NAMALWA (cell line): Measurements from ENCODE around the gene FZD4.
"Not testable (repeated sequence)": the region's sequence is repeated elsewhere in the genome, so short reads cannot be mapped to it uniquely, and the experiment has no call there.

Experiments
- DNase-seq: peaks from one replicate; pipeline ENCODE4 v3.0.0-alpha.2; 2015; ENCODE audit warnings: low spot score

FZD4 gene

DNA sequence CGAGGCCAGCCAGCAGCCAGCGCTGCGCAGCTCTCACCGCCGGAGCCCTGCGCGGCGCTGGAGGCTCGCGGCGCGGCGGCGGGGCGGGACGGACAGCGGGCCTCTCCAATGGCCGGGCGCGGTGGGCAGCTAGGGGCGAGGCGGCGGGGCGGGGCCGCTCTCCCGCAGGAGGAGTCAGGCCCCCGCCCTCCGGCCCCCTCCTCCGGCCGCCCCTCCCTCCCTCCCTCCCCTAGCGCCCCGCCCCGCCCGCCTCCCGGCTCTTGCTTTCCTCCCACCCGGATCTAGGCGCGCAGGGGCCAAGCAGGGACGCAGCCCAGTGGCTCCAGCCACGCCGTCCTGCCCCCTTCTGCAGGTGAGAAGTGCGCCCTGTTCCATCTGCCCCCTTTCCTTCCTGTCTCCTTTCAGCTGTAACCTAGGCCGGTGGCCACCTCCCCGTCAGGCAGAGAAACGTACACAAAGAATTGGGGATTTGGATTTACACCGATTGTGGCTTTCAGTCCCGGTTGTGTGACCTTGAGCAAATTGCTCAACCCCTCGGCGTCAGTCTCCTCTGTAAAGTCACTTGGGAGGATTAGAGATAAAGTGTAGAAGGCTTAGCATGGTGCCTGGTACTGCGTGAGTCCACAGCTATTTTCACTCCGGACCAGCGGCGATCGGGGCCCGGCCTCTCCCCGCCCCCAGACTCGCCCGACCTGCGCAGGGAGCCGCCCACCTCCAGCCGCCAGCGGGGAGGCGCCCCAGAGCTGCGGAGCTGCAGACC lies at the start of gene FZD4:
Gene FZD4, minus strand, starts transcription at position 35 of the 760 bp plus-strand sequence. CDS start 310 bp downstream, outside the sequence.
- no peak for DNase-seq

DNA sequence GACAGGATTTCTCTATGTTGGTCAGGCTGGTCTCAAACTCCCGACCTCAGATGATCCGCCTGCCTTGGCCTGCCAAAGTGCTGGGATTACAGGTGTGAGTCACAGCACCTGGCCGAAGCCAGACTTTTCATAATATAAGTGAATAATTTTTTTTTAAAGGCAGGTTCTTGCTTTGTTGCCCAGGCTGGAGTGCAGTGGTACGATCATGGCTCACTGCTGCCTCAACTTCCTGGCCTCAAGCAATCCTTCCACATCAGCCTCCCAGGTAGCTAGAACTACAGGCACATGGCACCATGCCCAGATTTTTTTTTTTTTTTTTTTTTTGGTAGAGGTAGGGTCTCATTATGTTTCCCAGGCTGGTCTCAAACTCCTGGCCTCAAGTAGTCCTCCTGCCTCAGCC lies 49.1 kb upstream of the FZD4 start:
- not testable (repeated sequence) for DNase-seq

- no peak for DNase-seq
Measured at GRCh38 chr11:87002918-87003317, 47.7 kb upstream of the FZD4 start.

DNA sequence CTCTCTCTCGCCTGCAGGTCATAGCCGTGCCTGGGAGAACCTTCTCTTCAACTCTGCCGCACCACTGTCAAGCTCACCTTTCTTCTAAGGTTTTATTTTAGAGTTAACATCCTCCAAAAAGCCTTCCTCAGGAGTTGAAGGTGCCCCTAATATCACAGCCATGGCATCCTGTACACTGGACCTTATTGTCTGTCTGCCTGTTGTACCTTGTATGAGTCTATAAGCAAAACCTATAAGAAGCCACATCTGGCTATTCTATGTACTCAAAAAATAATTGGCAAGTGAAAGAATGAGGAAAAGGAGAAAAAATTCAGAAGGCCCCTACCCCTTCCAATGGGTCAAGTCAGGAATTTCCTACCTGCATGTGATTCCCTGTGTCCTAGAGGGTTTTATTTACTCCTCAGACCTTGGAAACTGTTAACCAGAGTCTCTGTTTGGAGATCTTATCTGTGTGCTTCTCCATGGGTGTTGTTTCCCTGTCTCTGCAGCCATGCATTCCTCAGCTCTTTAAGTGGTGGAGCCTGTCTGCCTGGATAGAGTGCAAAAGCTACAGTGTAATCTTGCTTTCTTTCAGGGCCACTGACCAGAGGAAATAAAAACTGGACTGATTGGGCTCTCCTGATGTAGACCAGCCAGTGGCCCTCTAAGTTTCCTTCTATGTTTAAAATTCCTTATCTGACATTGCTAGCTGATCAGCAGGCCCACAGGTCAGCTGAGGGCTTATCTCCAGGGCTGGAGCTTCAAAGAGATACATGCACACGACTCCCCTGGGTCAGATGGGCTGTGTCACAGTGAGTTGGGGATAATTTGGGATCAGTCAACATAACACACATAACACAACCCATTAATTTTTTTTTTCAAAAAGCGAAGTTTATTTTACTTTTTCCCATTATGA lies 44.9 kb upstream of the FZD4 start:
- no peak for DNase-seq

GRCh38 chr11:86999388-86999787 lies 44.2 kb upstream of the FZD4 start:
- DNase-seq = no peak

DNA sequence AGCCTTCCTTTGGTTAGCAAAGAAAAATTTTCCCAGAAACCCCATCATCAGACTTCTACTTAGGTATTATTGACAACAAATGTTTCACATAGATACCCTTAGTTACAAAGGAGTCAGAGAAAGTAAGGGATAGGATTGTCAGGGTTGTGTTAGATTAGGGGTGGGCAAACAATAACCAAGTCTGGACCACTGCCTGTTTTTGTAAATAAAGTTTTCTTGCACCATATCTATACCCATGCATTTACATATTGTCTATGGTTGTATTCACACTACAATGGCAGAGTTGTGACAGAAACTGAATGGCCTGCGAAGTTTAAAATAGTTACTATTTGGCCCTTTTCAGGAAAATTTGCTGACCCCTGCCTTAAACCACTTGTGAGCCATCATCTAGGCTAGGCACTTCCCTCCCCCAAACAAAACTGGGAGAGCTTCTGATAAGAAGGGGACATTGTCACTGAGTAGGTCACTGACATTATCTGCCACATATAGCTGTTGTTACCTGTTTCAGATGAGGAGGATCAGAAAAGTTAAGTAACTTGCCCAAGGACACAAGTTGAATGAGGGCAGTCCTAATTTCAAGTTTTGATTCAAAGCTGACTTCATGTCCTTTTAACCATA lies 41.9 kb upstream of the FZD4 start:
- no peak for DNase-seq

DNA sequence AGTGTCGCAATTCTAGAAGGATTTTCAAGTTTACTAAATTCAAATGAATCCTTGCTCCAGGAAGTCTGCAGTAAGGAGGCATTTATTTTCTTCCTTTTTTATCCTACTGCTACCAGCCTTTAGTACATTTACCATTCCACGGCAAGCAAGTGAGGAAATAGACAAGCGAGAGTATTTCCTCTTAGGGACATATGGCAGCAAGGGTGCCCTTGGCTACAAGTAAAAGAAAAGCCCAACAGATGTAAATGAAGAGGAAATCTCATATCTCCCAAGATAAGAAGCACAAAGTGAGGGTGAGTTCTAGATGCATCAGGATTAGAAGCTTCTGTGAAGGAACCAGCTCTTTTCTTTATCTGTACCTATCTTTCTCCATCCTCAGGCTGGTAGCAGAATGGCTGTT lies 37.8 kb upstream of the FZD4 start:
- DNase-seq = no peak

DNA sequence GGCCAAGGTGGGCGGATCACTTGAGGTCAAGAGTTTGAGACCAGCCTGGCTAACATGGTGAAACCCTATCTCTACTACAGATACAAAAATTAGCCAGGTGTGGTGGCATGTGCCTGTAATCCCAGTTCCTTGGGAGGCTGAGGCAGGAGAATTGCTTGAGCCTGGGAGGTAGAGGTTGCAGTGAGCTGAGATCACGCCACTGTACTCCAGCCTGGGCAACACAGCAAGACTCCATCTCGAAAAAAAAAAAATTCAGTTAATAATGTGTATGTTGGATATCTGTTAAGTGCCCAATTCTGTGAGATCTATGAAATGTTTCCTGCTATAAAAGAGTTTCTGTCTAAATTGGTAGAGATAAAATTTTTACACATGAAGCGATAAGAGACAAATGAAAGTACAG lies 37.1 kb upstream of the FZD4 start:
- not testable (repeated sequence) for DNase-seq

DNA sequence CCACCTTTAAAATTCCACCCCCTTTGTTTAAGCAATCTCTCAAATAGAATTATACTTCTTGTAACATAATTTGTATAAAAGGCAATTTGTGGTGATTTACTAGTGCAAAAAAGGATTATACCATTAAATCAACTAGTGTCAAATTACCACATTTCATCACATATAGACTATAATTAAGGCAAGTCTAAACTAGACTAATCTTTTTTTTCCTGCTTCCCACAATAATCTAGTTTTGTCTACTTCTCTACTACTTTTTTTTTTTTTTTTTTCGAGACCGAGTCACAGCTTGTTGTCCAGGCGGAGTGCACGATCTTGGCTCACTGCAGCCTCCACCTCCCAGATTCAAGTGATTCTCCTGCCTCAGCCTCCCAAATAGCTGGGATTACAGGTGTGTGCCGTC lies 36.1 kb upstream of the FZD4 start:
- no peak for DNase-seq

DNA sequence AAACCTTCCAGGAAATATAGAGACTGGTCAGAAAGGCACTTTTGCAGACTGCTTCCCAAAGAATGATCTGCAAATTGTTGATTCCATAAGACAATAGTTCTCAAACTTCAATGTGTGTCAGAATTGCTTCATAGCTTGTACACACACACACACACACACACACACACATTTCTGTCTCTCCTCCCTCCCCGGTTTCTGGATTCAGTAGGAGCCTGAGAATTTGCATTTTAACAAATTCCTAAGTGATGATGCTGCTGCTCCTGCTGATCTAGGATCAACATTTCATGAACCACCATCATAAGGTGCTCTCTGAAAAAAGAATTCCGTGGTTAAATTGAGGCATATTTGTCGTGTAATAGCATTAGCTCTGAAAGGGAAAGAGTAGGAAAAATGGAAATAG lies 35.3 kb upstream of the FZD4 start:
- no peak for DNase-seq

DNA sequence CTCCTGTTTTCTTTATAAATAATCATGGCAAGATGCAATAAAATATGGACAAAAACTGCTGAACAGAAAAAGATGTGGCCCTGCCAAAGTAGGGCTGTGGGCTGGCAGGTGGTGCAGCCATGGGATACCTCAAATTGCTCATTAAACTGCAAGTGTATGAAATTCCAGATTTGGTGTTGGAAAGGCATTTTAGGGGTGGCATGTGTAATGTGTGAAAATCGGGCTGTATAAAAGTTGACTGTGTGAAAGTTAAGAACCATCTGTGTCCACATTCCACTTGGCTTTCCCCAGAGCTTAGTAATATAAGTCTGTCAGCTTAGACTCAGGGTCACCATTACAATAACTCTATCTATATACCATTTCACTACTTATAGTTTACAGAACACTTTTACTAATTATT lies 34.8 kb upstream of the FZD4 start:
- no peak for DNase-seq

DNA sequence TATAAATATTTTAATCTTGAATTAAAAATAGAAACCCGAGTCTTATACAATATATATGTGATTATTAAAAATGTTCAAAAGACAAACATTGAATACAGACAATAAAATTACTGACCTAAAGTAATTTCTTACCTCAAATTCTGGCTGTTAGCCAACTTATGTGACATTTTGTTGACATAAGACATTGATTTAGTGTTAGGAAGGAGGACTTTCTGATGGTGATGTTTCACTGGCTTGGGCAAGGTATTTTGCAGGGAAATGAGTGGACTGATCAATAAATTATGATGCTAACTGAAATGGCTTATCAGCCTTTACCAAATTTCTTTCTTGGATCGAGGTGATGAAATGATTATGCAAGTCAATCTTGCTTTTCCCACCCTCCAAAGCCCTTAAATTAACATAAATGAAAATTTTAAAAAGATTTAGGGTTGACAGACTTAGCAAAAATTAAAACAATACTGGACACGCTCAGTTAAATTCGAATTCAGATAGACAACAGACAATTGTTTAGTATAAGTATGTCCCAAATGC lies 33.2 kb upstream of the FZD4 start:
- no peak for DNase-seq

DNA sequence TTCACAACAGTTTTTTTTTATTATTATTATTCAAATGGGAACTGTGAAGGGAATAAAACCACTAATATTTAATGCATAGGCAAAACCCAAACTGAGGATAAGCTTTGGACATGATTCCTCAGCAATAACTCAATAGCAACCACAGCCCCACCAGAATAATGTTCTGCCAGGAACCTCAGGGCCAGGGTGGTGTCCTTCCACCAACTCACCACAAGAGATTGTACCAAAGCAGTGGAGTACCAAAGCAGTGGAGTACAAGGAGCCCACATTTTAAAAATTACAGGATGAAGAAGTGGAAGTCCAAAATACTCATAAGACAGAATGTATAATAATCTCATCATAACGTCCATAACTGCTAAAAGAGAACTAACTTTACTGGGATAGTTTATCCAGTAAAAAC lies 32.5 kb upstream of the FZD4 start:
- no peak for DNase-seq

GRCh38 chr11:86984701-86985100 lies 29.5 kb upstream of the FZD4 start:
- DNase-seq = no peak

- DNase-seq = no peak
Measured at GRCh38 chr11:86983021-86983488, 27.9 kb upstream of the FZD4 start.

- DNase-seq = no peak
Measured at GRCh38 chr11:86981777-86982540, 26.8 kb upstream of the FZD4 start.

DNA sequence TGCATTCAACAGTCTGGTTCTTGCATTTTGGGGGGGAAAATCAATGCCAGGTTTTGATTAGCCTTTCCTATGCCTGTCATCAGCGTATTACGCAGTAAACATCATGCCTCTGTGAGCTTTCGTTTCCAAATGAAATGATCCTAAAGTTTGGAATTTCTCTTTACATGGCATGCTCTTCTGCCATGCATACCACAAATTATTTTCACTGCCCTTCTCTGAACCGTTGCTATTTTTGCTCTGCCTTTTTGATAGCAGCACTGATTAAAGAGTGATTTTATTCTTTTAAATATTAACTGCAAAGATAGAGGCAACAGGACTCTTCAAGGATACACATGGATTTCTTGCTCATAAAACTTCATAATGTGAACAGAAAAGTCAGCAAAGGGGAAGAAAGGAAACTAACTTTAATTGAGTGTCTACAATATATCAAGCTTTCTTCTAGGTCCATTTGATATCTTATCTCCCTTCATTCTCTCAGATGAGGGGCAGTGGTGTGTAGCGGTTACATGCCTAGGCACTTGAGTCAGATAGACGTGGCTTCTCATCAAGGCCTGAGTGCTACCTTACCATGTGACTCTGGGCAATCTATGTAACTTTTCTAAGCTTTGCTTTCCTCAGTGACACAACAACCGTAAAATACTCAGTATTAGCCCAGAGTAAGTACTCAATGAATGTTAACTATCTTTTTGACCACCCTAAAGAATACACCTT lies 25.0 kb upstream of the FZD4 start:
- no peak for DNase-seq

DNA sequence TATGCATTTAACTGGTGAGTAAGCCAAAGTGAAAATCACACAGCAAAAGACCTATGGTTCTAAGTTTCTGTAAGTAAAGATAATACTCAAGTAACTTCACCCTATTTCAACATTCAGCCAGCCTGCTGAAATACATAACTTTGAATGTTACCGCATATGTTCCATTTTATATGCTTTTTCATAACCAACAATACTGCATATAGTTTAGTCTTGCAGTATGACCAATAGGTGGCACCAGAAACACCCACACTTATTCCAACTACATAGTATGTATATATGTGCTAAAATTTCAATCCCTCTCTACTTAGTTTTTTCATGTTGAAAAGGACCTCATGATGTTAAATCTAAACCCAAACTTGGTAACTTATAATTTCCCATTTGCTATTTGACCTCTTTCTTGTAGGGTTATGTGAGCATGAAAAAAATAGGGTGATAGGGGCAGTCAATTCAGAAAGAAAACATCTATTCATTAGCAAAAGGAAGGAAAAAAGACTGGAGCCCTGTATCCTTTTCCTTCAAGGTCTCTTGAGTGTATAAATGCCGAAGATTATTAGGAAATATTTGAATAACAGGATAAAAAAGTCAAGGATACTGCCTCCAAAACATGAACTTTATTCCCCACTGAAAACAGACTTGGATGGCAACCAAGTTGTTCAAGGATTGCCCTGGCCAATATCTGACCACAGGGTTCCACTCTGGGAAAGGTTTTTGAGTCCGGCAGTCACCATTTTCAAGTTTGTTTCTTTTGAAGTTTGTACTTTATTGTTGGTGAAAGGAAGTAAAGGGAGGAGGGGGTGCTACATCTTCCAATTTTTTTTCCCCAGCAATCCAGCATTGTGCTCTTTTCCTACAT lies 23.8 kb upstream of the FZD4 start:
- peak; percentile 58 for DNase-seq

DNA sequence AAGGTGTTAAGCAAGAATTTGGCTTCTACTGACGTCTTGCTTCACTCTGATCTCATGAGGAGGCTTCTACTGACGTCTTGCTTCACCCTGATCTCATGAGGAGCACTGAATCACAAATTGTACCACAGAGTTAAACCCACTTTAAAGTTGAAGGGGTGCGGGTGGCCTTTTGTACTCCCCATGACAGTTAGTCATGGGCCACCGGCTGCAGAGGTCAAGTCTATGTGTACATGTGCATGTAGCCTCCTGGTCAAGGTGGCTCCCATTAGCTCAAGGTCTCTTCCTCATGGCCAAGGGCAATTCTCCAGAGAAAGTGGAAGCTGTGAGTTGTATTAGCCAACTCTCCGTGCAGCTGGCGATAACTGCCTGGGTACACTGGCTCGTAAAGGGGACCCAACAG lies 23.1 kb upstream of the FZD4 start:
- DNase-seq = no peak

DNA sequence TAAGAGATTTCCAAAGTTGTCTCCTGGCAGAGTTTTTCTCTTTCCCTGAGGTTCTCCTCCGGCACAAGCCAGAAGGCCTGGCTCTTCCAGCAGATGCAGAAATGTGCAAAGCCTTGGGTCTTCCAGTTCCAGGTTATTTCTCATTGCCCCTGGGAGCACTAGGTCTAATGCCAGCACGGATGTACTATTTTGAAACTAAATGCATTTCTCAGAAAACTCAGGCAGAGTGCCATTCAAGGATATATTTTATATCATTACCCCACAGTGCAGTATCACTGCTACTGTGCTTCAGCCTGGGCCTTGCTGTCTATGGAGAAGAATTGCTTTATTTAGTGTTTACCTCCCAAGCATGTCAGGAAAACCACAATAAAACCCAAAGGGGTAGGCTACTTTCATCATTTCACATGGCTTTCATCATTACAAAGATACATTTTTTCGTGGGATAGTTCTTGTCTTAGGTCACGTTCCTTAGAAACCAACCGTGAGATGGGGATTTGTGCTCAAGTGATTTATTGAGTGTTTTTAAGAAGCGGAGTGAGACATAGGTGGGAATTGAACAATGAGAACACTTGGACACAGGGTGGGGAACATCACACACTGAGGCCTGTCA lies 22.4 kb upstream of the FZD4 start:
- no peak for DNase-seq
